ENCODE measurements around the gene ZIK1. TPM values are rescaled to one million over a fixed set of nuclear protein-coding genes. Genes with fewer than 3 reads are reported as not detected.

The ZIK1 gene
- total and polyA plus RNA-seq, 9 of the 15 experiments (the other 6 are each of a cell fraction or from before 2014, with no cell fraction given) = 0.03 to 0.42 (median 0.15) TPM; not detected in 1

- TF ChIP-seq HDAC8 (tag; IDR thresholded peaks at IDR 0.05) = no peak
- no peak for TF ChIP-seq ZNF778 (CRISPR knock-in tag; IDR thresholded peaks at IDR 0.05)
- TF ChIP-seq TARDBP (IDR thresholded peaks at IDR 0.05) = no peak
- TF ChIP-seq ZFP1 (CRISPR knock-in tag; IDR thresholded peaks at IDR 0.05) = no peak
- TF ChIP-seq E2F8 (IDR thresholded peaks at IDR 0.05; ENCODE audit: low read depth, partially characterized antibody) = no peak
- no peak for TF ChIP-seq ZNF507 (tag; conservative IDR thresholded peaks at IDR 0.05)
- TF ChIP-seq PPARD (CRISPR knock-in tag; IDR thresholded peaks at IDR 0.05) = no peak
- TF ChIP-seq HCFC1 (IDR thresholded peaks at IDR 0.05; ENCODE audit: low read depth, low read length) = peak; percentile 92
- peak; percentile 81 for TF ChIP-seq RBFOX2 (IDR thresholded peaks at IDR 0.05; ENCODE audit: low read depth, low read length)
- no peak for TF ChIP-seq E2F3 (CRISPR knock-in tag; IDR thresholded peaks at IDR 0.05)
- TF ChIP-seq ZBTB1 (CRISPR knock-in tag; IDR thresholded peaks at IDR 0.05; ENCODE audit: borderline replicate concordance, low read depth) = no peak
- TF ChIP-seq TEAD4 (IDR thresholded peaks at IDR 0.05; ENCODE audit: low read length) = no peak
- TF ChIP-seq TEAD4 (CRISPR knock-in tag; IDR thresholded peaks at IDR 0.05; ENCODE audit: borderline replicate concordance) = no peak
- TF ChIP-seq BCLAF1 (IDR thresholded peaks at IDR 0.05; ENCODE audit: borderline replicate concordance in 1 of 2, control insufficient read depth in 1 of 2, low read depth in 2 of 2, low read length in 1 of 2) = no peak
- TF ChIP-seq GTF2B (IDR thresholded peaks at IDR 0.05; ENCODE audit: extremely low read depth, insufficient read length) = no peak
- no peak for TF ChIP-seq MCM7 (IDR thresholded peaks at IDR 0.05)
- no peak for TF ChIP-seq ZHX1 (conservative IDR thresholded peaks at IDR 0.05; ENCODE audit: low read length)
- TF ChIP-seq ZNF24 (IDR thresholded peaks at IDR 0.05) = no peak
- no peak for TF ChIP-seq ERF (CRISPR knock-in tag; IDR thresholded peaks at IDR 0.05)
- TF ChIP-seq POLR2AphosphoS5 (IDR thresholded peaks at IDR 0.05; ENCODE audit: control insufficient read depth, insufficient read depth, low read depth, low read length) = peak; percentile 46; the same call in 1 of the 2 replicates
These were observed 24.4 kb upstream of the ZIK1 start, which contains the start of gene ZNF550 (continued) for GRCh38 chr19:57559404-57560025.

Measured in K562 (cell line).